Transverse colon (tissue), 4 donors: Measurements from ENCODE around the gene HPCAL1. TPM values are rescaled to one million over a fixed set of nuclear protein-coding genes. Genes with fewer than 3 reads are reported as not detected.
A peak's percentile ranks its signal among the peaks of the same experiment; 100 is the strongest.

Source experiments
- DNase-seq: peaks from one replicate; pipeline ENCODE4 v3.0.0-alpha.2; 2019
- H3K27ac ChIP-seq, 4 donors: fragments of 200-600 bp; sonication (generic); 2 replicates each; pipeline ENCODE4 v1.5.1; 2016 to 2018; ENCODE audit warnings: inconsistent platforms in 4 of 4
- H3K27me3 ChIP-seq: fragments of 200-600 bp; sonication (generic); 2 replicates; pipeline ENCODE4 v1.5.1; 2017; ENCODE audit warnings: inconsistent platforms
- H3K36me3 ChIP-seq, 4 donors: fragments of 200-600 bp; sonication (generic); 2 replicates each; pipeline ENCODE4 v1.5.1; 2017 to 2019; ENCODE audit warnings: inconsistent platforms in 4 of 4
- H3K4me1 ChIP-seq, 4 donors: fragments of 200-600 bp; sonication (generic); 2 replicates each; pipeline ENCODE4 v1.5.1; 2017 to 2020; ENCODE audit warnings: inconsistent platforms in 4 of 4
- H3K4me3 ChIP-seq, 4 donors: fragments of 200-600 bp; sonication (generic); 1 replicate in 1 of 4; 2 replicates in 3 of 4; pipeline versions ENCODE4 v1.5.1 to v1.6.1; 2017 to 2019; ENCODE audit warnings: inconsistent platforms in 4 of 4
- H3K9me3 ChIP-seq, 2 donors: fragments of 200-600 bp; sonication (generic); 2 replicates each; pipeline ENCODE4 v1.5.1; 2017 to 2019; ENCODE audit warnings: inconsistent platforms in 2 of 2
- EP300 ChIP-seq: sonication (generic); formaldehyde crosslinking; IDR thresholded peaks from one replicate; pipeline ENCODE4 v1.6.1; 2017; ENCODE audit warnings: antibody characterized with exemption, low read depth
- POLR2A ChIP-seq: fragments of 450-650 bp; IDR thresholded peaks from one replicate; pipeline ENCODE4 v1.6.1; 2016; ENCODE audit warnings: antibody characterized with exemption, mild to moderate bottlenecking, moderate library complexity
- POLR2AphosphoS5 ChIP-seq, 3 donors: sonication (generic); formaldehyde crosslinking; IDR thresholded peaks; one replicate each; pipeline ENCODE4 v1.6.1; 2016; ENCODE audit warnings: antibody characterized with exemption in 3 of 3
- WGBS, 2 donors: methylation state at CpG; one replicate each; pipeline ENCODE4 v1.1.5; 2018; ENCODE audit warnings: low coverage in 1 of 2; 5-methylcytosine and 5-hydroxymethylcytosine counted together
- in situ Hi-C, 4 donors: fragments of 200-750 bp; cut with MboI; loops; one replicate each; pipeline versions ENCODE4 v1.15.0 to v1.15.1; 2017; ENCODE audit warnings: low sequenced_read_pairs in 3 of 4, low pct_ligation_motif_present in 1 of 4, low pct_unique_long_range_greater_than_20kb in 1 of 4
- intact Hi-C: fragments of 100-400 bp; cut with DNase I; formaldehyde crosslinking; loops from one replicate; pipeline ENCODE4 v1.15.1; 2023; ENCODE audit warnings: low total_unique reads
- total RNA-seq, 4 donors: library from RNA; depleted of rRNA; stranded (reverse); fragments of >200 nt; gene quantifications; one replicate each; pipeline ENCODE4 v1.1.0, GENCODE V29; 2016
- TF ChIP-seq, protein P1 (sequence below), 5 experiments: fragments of 200-600 bp in 3 of 5; fragments of 450-650 bp in 2 of 5; sonication (generic) in 3 of 5; IDR thresholded peaks; 1 replicate in 2 of 5; 2 replicates in 3 of 5; pipeline ENCODE4 v1.5.1; 2016 to 2017; ENCODE audit warnings: antibody characterized with exemption in 5 of 5, inconsistent platforms in 3 of 5, mild to moderate bottlenecking in 2 of 5, moderate library complexity in 1 of 5

HPCAL1 gene
- total RNA-seq, 4 donors from 2014 or later: 88.9 to 221 (median 129) TPM

DNA sequence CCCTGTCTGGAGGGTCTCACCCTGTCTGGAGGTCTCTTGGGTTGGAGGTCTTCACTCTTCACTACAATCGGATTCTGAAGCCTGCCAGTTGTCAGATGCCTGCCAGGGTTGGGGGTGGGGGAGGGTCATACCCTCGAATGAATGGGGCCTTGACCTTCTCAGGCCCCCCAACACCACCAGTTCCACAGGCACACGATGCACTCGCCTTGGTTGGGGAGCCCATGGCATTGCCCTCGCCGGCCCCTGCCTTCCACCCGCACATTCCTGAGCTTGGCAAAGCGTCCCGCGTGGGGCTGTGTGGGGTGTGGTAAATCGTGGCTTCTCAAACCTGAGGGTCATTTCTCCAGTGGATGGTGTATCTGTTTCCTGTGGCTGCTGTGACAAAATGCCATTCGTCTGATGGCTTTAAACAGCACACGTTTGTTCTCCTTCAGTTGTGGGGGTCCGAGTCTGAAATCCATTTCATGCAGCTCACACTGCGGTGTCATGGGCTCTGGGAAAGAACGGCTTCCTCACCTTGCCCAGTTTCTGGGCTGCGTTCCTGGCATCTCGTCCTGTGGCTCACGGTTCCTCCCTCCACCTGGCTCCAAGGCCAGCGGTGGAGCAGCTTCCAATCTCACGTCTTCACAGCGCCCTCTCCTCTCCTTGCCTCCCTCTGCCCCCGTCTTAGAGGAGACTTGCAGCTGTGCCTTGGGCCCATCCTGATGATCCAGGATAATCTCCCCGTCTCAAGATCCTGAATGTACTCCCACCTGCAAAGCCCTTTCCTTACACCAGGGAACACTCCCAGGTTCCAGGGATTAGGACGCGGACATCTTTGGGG lies 38.0 kb upstream of the HPCAL1 start:
- Histone ChIP-seq H3K27me3 (no peaks in the 10 kb centered on the region), H3K4me3 (no peak overlapping the region), H3K27ac (no peak overlapping the region), H3K9me3 (no peaks in the 10 kb centered on the region), H3K4me1 (peaks cover 0 to 31% (median 10%) of the 10 kb centered on the region in 4 donors), H3K36me3 (no peaks in the 10 kb centered on the region)
- TF ChIP-seq POLR2A (no peak), EP300 (no peak), POLR2AphosphoS5 (IDR thresholded peaks at IDR 0.05) (no peak)
- TF ChIP-seq, protein P1, sequence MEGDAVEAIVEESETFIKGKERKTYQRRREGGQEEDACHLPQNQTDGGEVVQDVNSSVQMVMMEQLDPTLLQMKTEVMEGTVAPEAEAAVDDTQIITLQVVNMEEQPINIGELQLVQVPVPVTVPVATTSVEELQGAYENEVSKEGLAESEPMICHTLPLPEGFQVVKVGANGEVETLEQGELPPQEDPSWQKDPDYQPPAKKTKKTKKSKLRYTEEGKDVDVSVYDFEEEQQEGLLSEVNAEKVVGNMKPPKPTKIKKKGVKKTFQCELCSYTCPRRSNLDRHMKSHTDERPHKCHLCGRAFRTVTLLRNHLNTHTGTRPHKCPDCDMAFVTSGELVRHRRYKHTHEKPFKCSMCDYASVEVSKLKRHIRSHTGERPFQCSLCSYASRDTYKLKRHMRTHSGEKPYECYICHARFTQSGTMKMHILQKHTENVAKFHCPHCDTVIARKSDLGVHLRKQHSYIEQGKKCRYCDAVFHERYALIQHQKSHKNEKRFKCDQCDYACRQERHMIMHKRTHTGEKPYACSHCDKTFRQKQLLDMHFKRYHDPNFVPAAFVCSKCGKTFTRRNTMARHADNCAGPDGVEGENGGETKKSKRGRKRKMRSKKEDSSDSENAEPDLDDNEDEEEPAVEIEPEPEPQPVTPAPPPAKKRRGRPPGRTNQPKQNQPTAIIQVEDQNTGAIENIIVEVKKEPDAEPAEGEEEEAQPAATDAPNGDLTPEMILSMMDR (IDR thresholded peaks at IDR 0.05): no peak
- in situ Hi-C loops (no loop called here), intact Hi-C loops (no loop called here)
- peak; percentile 4 for DNase-seq
- 89 to 92% methylated on average over 5 to 26 of the region's 26 CpGs for WGBS, 2 donors

DNA sequence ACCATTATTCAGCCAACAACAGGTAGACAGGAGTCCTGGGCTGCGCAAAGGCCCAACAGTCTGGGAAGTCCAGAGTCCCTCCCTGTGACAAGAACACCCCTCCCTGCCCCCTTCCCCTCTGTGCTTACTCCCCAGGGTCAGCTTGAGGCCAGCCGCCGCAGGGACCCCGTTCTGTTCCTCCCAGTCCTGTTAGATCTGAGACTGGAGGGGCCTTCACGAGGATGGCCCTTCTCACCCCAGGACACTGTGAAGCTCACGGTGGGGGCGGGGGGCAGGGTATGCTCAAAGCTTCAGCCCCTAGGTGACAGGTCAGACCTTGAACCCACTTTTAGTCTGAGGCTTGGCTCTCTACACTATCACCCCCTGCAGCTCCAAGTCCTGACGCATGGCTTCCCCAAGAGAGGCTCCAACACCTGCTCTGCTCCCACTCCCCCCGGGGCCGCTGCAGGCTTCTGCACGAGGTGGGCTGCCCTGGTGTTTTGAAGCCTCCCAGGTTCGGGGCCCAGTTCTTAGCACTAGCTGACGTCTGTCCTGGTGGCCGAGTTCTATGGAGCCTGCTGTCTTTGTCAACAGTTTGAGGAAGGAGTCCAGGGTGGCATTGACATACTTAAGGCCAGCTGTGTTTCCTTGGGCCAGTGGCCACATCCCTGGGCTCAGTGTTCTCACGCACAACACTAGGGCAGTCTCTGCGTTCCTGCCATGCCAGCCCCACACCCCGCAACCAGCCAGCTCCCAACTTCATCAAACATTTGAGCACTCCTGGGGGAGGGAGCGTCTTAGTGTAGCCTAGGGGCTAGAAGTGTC lies 37.2 kb upstream of the HPCAL1 start:
- Histone ChIP-seq H3K27me3 (no peaks in the 10 kb centered on the region), H3K4me3 (no peak overlapping the region), H3K9me3 (no peaks in the 10 kb centered on the region), H3K27ac (no peak overlapping the region), H3K36me3 (no peaks in the 10 kb centered on the region), H3K4me1 (peaks cover 0 to 34% (median 13%) of the 10 kb centered on the region in 4 donors)
- DNase-seq: peak; percentile 5
- TF ChIP-seq POLR2A (no peak), EP300 (no peak), POLR2AphosphoS5 (IDR thresholded peaks at IDR 0.05) (no peak)
- TF ChIP-seq, protein P1 (IDR thresholded peaks at IDR 0.05): no peak
- intact Hi-C loops: no loop called here
- WGBS, 2 donors: 60 to 81% methylated on average over 1 to 18 of the region's 18 CpGs
- in situ Hi-C loops: no loop called here

- 61 to 71% methylated on average over 3 to 10 of the region's 10 CpGs for WGBS, 2 donors
- no peaks in the 10 kb centered on the region for H3K27me3 ChIP-seq
- no peak for TF ChIP-seq POLR2A
- TF ChIP-seq EP300: no peak
- TF ChIP-seq POLR2AphosphoS5 (IDR thresholded peaks at IDR 0.05): no peak
- TF ChIP-seq, protein P1 (IDR thresholded peaks at IDR 0.05): no peak
- intact Hi-C loops (no loop called here), in situ Hi-C loops (no loop called here)
- no peaks in the 10 kb centered on the region for H3K36me3 ChIP-seq
- H3K27ac ChIP-seq: peak overlapping the region in 3 of 4 donors; percentile 57 to 75 (median 59)
- no peak overlapping the region for H3K4me3 ChIP-seq
- H3K4me1 ChIP-seq: peaks cover 0 to 32% (median 16%) of the 10 kb centered on the region in 4 donors
- H3K9me3 ChIP-seq: no peaks in the 10 kb centered on the region
- peak; percentile 4 for DNase-seq
Observed at GRCh38 chr2:10266133-10266620, 36.5 kb upstream of the HPCAL1 start.

DNA sequence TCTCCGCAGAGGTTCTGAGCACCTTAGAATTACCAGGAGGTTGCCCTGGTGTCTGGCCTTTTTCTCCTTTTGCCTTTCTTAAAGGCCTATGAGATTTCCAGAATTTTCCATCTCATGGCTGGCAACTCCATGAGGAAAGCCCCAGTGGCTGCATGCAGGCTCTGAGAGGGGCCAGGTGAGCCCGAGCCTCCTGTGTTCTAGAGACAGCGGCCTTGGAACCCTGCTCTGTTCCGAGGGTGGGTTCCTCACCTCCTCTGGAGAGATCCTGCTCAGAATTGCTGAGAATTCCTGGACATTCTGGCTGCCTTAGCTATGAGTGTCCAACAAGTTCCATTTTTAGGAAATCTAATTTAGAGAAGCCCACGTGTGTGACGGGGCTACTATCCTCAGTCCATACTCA lies 35.7 kb upstream of the HPCAL1 start:
- WGBS, 2 donors: 86 to 100% methylated on average over 1 to 6 of the region's 6 CpGs
- peak; percentile 5 for DNase-seq
- Histone ChIP-seq H3K36me3 (no peaks in the 10 kb centered on the region), H3K27ac (peak overlapping the region; percentile 41 to 75 (median 58)), H3K27me3 (no peaks in the 10 kb centered on the region), H3K9me3 (no peaks in the 10 kb centered on the region), H3K4me1 (peaks cover 0 to 31% (median 16%) of the 10 kb centered on the region in 4 donors), H3K4me3 (no peak overlapping the region)
- in situ Hi-C loops: no loop called here
- intact Hi-C loops: no loop called here
- TF ChIP-seq POLR2AphosphoS5 (IDR thresholded peaks at IDR 0.05) (no peak), EP300 (no peak), POLR2A (no peak)
- TF ChIP-seq, protein P1 (IDR thresholded peaks at IDR 0.05): no peak
